Right kidney (tissue), 1 donor: ENCODE measurements around the gene MAGI2.
"Not testable (repeated sequence)": the region's sequence is repeated elsewhere in the genome, so short reads cannot be mapped to it uniquely, and the experiment has no call there.

Experiments used
- DNase-seq: peaks from one replicate; pipeline ENCODE4 v3.0.0-alpha.2; 2016

The MAGI2 gene

DNA sequence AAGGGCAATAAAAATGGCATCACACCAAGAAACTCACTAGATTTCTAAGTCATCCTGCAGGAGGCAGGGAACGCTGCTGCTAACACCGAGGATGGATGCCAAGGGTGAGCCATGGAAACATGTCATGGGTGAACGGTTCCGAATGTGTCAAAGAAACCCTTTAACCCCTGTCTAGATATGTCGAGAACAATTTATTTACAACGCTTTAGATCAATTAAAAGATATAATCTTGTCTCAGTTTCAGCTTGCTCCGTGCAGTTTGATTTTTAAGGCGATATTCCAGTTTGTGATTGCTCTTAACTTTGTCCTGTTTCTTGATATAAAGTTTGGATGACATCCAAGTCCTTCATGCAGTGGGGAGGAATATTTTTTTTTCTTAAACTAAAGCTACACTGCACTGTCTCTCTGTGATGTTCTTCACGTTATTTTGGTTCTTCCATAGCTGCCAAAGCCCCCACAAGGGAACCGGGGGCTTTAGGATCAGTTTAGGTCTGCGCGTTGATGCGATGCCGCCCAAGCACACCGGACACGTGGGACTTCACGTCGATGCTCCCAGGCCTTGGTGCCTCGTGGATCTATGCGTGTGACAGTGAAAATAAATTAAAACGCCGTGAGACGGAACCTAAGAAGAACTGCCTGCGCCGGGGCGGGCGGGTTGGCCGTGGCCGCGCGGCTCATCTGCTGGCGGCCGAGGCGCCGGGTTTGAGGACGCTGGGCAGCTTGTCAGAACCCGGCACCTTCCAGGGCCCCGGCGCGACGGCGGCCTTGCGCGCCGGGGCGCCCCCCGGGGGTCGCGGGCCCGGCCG is 1434.6 kb downstream of the MAGI2 start:
- DNase-seq = peak; percentile 77

GRCh38 chr7:78017591-78018100 is 1435.8 kb downstream of the MAGI2 start:
- no peak for DNase-seq

GRCh38 chr7:78015574-78016260 is 1437.8 kb downstream of the MAGI2 start:
- no peak for DNase-seq

DNA sequence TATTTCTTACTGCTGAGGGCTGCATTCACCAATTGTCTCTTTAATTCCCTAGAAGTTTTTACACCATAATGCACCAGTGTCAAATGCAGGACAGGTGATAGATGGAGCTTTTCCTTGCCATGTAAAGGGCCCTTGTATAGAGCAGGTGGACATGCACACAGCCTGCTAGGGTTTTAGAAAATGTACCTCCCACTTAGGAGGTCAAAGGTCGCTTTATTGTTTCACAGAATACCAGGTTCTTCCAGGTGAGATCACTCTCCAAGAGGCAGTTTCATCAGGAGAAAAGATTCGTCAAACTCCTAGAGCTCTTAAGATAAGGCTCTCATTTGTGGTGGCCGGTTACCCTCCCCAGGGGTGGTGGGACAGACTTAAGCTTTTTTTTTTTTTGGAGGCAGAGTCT is 1439.1 kb downstream of the MAGI2 start:
- DNase-seq = no peak

DNA sequence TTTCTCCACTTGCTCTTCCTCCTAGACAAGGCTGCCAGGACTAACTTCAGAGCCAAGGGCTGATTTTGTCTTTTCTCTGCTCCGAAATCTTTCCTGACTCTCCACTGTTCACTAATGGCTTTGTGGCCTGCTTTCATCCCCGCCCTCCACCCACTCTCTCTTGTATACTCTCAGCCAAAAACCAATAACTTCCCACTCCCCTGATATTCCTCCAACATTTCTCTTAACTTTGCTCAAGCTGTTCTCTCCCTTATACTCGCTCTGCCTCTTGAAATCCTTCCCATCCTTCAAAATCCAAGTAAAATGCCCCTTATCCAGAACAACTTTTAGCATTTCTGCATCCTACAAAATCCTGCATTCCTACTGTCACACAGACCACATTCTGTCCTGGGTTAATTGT is 1440.1 kb downstream of the MAGI2 start:
- DNase-seq = no peak

DNA sequence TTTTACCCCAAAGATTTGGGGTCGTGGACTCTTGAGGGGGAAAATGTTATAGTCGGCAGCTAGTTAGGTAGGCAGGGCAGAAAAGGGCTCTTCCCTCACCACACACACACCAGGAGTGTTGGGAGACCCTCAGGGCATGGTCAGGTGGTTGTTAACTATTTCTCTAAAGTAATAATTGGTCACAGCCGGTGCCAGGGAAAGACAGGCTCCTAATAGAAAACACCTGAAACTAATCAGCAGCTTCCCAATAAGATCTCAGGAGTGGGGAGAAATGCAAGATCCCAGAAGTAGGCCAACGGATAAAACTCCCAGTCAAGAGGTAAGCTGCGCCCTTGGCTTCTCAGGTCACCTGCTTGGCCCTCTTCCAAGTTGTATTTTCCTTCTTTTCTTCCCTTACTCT is 1441.8 kb downstream of the MAGI2 start:
- DNase-seq = no peak

DNA sequence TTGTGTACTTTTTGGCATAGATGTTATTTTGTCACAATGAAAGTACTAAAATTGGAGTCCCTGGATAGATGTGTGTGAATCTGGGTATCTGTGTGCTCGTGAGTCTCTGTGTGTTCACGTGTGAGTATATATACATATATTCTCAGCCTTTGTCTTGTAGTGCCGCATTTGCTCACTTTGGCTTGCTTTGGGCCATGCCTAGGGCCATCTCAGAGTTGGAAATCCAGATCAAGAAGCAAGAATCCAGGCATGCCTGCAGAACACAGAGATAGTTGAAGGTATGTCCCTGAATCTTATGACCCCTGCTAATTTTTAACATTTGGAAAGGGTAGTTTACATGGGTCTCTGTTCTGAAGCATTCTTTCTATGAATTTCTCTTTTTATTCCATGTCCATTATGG is 1446.2 kb downstream of the MAGI2 start:
- no peak for DNase-seq

GRCh38 chr7:78006063-78006755 is 1447.3 kb downstream of the MAGI2 start:
- DNase-seq = no peak

GRCh38 chr7:78002715-78003114 is 1450.8 kb downstream of the MAGI2 start:
- no peak for DNase-seq

- no peak for DNase-seq
Measured at GRCh38 chr7:78002021-78002420, 1451.4 kb downstream of the MAGI2 start.

GRCh38 chr7:77999168-77999567 is 1454.3 kb downstream of the MAGI2 start:
- not testable (repeated sequence) for DNase-seq

- no peak for DNase-seq
Measured at GRCh38 chr7:77995717-77996116, 1457.8 kb downstream of the MAGI2 start.

- DNase-seq = no peak
Measured at GRCh38 chr7:77993838-77994237, 1459.6 kb downstream of the MAGI2 start.

GRCh38 chr7:77991656-77992055 is 1461.8 kb downstream of the MAGI2 start:
- no peak for DNase-seq

DNA sequence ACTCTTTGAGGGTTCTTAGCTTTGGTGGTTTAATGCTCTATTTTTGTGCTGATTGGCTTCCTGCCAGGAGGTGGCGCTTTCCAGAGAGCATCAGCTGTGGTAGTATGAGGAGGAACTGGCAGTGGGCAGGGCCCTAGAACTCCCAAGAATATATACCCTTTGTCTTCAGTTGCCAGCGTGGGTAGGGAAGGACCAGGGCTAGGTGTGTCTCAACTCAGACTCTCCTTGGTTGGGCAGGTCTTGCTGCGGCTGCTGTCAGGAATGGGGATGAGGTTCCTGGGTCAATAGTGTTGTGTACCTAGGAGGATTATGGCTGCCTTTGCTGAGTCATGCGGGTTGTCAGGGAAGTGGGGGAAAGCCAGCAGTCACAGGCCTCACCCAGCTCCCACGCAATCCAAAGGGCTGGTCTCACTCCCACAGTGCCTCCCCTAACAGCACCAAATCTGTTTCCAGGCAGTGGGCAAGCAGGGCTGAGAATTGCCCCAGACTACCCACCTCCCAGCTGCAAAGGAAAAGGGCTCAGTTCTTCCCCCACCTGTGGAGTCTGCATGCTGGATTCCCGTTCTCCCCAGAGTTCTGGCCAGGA is 1463.4 kb downstream of the MAGI2 start:
- DNase-seq = no peak

- DNase-seq = no peak
Measured at GRCh38 chr7:77985974-77986339, 1467.5 kb downstream of the MAGI2 start.

- DNase-seq = no peak
Measured at GRCh38 chr7:77985232-77985973, 1468.1 kb downstream of the MAGI2 start.

DNA sequence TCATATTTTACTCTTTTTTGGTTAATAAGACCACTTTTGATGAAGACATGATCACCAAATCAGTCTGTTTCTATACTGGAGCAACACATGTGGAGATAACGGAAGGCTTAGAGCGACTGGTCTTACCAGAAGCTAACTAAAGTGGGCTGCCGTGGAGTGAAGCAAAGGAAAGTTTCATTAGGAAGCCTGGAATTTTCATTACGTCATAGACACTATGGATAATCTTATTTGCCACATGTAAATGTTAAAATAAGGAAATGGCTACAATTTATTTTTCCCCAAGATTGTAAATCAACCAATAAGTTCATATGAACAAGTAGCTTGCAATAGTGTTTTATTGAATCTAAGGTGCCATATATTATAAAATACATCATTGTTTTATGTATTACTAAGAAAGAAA is 1469.5 kb downstream of the MAGI2 start:
- no peak for DNase-seq

DNA sequence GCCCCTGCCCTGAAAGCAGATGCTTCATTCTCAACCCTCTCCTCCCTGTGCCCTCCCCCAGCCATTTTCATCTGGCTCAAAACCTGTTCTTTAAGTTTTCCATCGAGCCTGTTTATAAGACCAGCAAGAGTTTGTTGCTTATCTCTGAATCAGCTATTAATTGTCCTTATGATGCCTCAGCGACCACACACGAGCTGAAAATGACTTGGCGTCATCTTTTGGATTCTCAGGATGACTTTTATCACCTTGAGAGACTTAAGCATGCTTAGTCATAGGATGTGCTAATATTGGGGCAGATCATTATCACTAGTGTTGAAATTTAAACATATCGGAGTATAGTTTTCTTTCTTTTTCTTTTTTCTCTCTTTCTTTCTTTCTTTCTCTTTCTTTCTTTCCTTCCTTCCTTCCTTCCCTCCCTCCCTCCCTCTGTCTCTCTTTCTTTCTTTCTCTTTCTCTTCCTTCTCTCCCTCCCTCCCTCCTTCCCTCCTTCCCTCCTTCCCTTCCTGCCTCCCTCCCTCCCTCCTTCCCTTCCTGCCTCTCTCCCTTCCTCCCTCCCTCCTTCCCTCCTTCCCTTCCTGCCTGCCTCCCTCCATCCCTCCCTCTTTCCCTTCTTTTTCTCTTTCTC is 1470.4 kb downstream of the MAGI2 start:
- DNase-seq = no peak

GRCh38 chr7:77980087-77980713 is 1473.3 kb downstream of the MAGI2 start:
- DNase-seq = no peak

DNA sequence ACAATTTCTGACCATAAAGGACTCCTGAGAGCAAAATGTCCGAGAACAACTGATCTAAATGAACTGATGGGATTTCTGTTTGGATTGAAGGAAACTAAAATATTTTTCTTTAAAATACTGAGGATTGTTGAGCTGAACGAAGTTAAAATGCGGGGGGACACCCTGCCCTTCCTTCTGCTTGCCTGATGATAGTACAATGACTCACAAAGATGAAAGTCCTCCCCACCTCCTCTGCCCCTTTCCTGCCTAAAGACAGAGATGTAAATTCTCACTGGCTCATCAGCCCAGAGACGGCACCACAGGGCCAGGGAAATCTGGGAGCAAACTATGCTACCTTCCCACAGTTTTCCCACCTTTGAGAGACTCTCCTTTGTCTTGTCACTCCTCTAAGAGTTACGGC is 1474.2 kb downstream of the MAGI2 start:
- no peak for DNase-seq
